Mesendoderm (in vitro differentiated cells): ENCODE results near the gene FXR1.

ENCODE experiments used
- DNase-seq: peaks from one replicate; pipeline ENCODE4 v3.0.0; 2013
- H2AK5ac ChIP-seq: 2 replicates; pipeline ENCODE4 v1.6.1; 2013; ENCODE audit warnings: low read length, inconsistent platforms
- H2BK120ac ChIP-seq: 2 replicates; pipeline ENCODE4 v1.6.1; 2013; ENCODE audit warnings: low read depth, mild to moderate bottlenecking, low read length, moderate library complexity, mixed read lengths
- H2BK15ac ChIP-seq: replicated peaks from 2 replicates; pipeline ENCODE4 v1.6.1; 2013; ENCODE audit warnings: low read depth, mild to moderate bottlenecking, moderate library complexity
- H2BK5ac ChIP-seq: 2 replicates; pipeline ENCODE4 v1.6.1; 2013; ENCODE audit warnings: low read length, inconsistent platforms
- H3K18ac ChIP-seq: 2 replicates; pipeline ENCODE4 v1.6.1; 2013; ENCODE audit warnings: mild to moderate bottlenecking, low read length, mixed read lengths
- H3K23ac ChIP-seq: one replicate; pipeline ENCODE4 v1.6.1; 2013; ENCODE audit warnings: low read length
- H3K27ac ChIP-seq: 2 replicates; pipeline ENCODE4 v1.5.1; 2013; ENCODE audit warnings: low read depth, mild to moderate bottlenecking, inconsistent platforms, low read length, moderate library complexity
- H3K27me3 ChIP-seq: 2 replicates; pipeline ENCODE4 v1.6.1; 2013; ENCODE audit warnings: low read length, control low read depth, mild to moderate bottlenecking, inconsistent platforms; ENCODE audit not compliant: insufficient read depth, poor library complexity
- H3K36me3 ChIP-seq: 2 replicates; pipeline ENCODE4 v1.6.1; 2013; ENCODE audit warnings: low read length, inconsistent platforms; ENCODE audit not compliant: control insufficient read depth, insufficient read depth
- H3K4ac ChIP-seq: one replicate; pipeline ENCODE4 v1.6.1; 2013; ENCODE audit warnings: low read depth, mild to moderate bottlenecking, low read length, moderate library complexity
- H3K4me1 ChIP-seq: 2 replicates; pipeline ENCODE4 v1.6.1; 2013; ENCODE audit warnings: low read depth, low read length, inconsistent platforms; ENCODE audit not compliant: control insufficient read depth
- H3K4me2 ChIP-seq: 2 replicates; pipeline ENCODE4 v1.6.1; 2013; ENCODE audit warnings: low read length
- H3K4me3 ChIP-seq: 2 replicates; pipeline ENCODE4 v1.5.1; 2013; ENCODE audit warnings: mild to moderate bottlenecking, low read length
- H3K56ac ChIP-seq: one replicate; pipeline ENCODE4 v1.6.1; 2013; ENCODE audit warnings: low read length
- H3K79me1 ChIP-seq: 2 replicates; pipeline ENCODE4 v1.6.1; 2013; ENCODE audit warnings: low read length, inconsistent platforms
- H3K79me2 ChIP-seq: 2 replicates; pipeline ENCODE4 v1.6.1; 2013; ENCODE audit warnings: mild to moderate bottlenecking, low read length; ENCODE audit not compliant: control insufficient read depth, insufficient read depth
- H3K9ac ChIP-seq: 2 replicates; pipeline ENCODE4 v1.6.1; 2013; ENCODE audit warnings: low read length, inconsistent platforms
- H4K5ac ChIP-seq: one replicate; pipeline ENCODE4 v1.6.1; 2013; ENCODE audit warnings: low read length
- H4K8ac ChIP-seq: one replicate; pipeline ENCODE4 v1.6.1; 2013; ENCODE audit warnings: low read depth, mild to moderate bottlenecking, control low read depth, low read length, moderate library complexity
- WGBS: extraction: QIAGEN DNeasy Blood & Tissue Kit; methylation state at CpG from one replicate; pipeline ENCODE4 v1.1.7; 2013; ENCODE audit warnings: low lambda C conversion rate, missing lambda C conversion rate; ENCODE audit not compliant: insufficient coverage; ENCODE audit errors: extremely low coverage; 5-methylcytosine and 5-hydroxymethylcytosine counted together

Gene FXR1

DNA sequence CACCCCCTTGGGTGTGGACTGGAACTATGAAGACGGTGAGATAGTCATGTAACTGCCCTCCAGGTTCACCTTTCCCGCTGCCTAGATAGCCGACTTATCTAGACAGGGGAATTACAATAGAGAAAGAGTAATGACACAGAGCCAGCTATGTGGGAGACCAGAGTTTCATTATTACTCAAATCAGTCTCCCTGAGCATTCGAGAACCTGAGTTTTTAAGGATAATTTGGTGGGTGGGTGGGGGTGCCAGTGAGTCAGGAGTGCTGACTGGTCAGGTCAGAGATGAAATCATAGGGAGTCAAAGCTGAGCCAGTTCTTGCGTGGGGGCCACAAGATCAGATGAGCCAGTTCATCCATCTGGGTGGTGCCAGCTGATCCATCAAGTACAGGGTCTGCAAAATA is 96.8 kb downstream of the FXR1 start:
- H4K8ac ChIP-seq: no peak overlapping the region
- H2BK5ac ChIP-seq: no peak overlapping the region
- no peaks in the 10 kb centered on the region for H3K27me3 ChIP-seq
- H3K27ac ChIP-seq: no peak overlapping the region
- DNase-seq: no peak
- H3K56ac ChIP-seq: no peak overlapping the region
- H3K36me3 ChIP-seq: no peaks in the 10 kb centered on the region
- no peak overlapping the region for H4K5ac ChIP-seq
- H3K4me1 ChIP-seq: no peaks in the 10 kb centered on the region
- no peak overlapping the region for H2BK120ac ChIP-seq
- H3K4ac ChIP-seq: no peak overlapping the region
- no peak overlapping the region for H3K18ac ChIP-seq
- H2BK15ac ChIP-seq: no peak overlapping the region
- H3K4me2 ChIP-seq: no peak overlapping the region
- no peak overlapping the region for H2AK5ac ChIP-seq
- H3K23ac ChIP-seq: no peak overlapping the region
- WGBS: no CpG with 5 or more reads among the region's 5 CpGs
- H3K9ac ChIP-seq: no peak overlapping the region
- no peak overlapping the region for H3K4me3 ChIP-seq
- no peaks in the 10 kb centered on the region for H3K79me2 ChIP-seq
- H3K79me1 ChIP-seq: no peaks in the 10 kb centered on the region

DNA sequence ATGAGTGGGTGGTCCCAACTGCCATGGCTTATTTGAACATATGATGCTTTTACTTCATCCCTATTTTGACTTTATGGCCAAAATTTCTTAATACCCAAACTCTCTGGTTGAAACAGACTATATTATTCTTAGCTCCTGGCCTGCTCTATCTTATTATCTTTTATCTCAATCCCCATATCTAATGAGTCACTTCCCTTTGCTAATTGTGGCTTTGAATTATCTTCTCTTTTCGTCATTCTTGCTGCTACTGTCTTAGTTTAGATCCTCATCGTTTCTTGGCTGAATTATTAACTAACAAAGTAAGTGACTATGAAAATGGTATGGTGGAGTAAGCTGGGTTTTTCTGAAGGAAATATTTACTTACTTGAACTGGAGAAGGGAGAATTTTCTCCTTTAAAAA is 105.2 kb downstream of the FXR1 start:
- no peak overlapping the region for H4K8ac ChIP-seq
- H3K18ac ChIP-seq: no peak overlapping the region
- no peak overlapping the region for H3K27ac ChIP-seq
- no peak overlapping the region for H3K4me3 ChIP-seq
- no peak overlapping the region for H2BK15ac ChIP-seq
- H3K9ac ChIP-seq: no peak overlapping the region
- no peak overlapping the region for H2BK120ac ChIP-seq
- no peak overlapping the region for H3K4ac ChIP-seq
- DNase-seq: peak; percentile 2
- no peaks in the 10 kb centered on the region for H3K79me1 ChIP-seq
- H3K56ac ChIP-seq: no peak overlapping the region
- H3K27me3 ChIP-seq: no peaks in the 10 kb centered on the region
- no peak overlapping the region for H3K23ac ChIP-seq
- H3K4me2 ChIP-seq: no peak overlapping the region
- H2BK5ac ChIP-seq: no peak overlapping the region
- H3K79me2 ChIP-seq: no peaks in the 10 kb centered on the region
- H3K4me1 ChIP-seq: no peaks in the 10 kb centered on the region
- no peaks in the 10 kb centered on the region for H3K36me3 ChIP-seq
- no peak overlapping the region for H2AK5ac ChIP-seq
- no peak overlapping the region for H4K5ac ChIP-seq
- WGBS: no CpG with 5 or more reads among the region's 2 CpGs

DNA sequence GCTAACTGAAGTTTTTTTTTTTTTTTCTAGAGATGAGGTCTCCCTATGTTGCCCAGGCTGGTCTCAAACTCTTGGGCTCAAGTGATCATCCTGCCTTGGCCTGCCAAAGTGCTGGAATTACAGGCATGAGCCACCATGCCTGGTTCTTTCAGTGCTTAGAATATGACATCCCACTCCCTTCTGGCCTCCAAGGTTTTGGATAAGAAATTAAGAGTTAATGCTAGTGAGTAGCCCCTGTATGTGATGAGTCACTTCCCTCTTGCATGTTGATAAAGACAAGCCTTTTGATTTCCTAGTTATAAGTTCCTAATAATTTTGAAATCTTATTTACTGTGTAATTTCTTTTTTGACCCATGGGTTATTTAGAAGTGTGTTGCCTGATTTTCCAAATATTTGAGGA is 112.7 kb downstream of the FXR1 start:
- H3K56ac ChIP-seq: no peak overlapping the region
- no peaks in the 10 kb centered on the region for H3K4me1 ChIP-seq
- no peak for DNase-seq
- no peak overlapping the region for H3K9ac ChIP-seq
- no peak overlapping the region for H3K4me3 ChIP-seq
- H3K4me2 ChIP-seq: no peak overlapping the region
- H2AK5ac ChIP-seq: no peak overlapping the region
- H3K27ac ChIP-seq: no peak overlapping the region
- no peak overlapping the region for H2BK5ac ChIP-seq
- no peak overlapping the region for H2BK120ac ChIP-seq
- H4K5ac ChIP-seq: no peak overlapping the region
- H3K79me2 ChIP-seq: no peaks in the 10 kb centered on the region
- no peak overlapping the region for H4K8ac ChIP-seq
- H3K36me3 ChIP-seq: no peaks in the 10 kb centered on the region
- H3K23ac ChIP-seq: no peak overlapping the region
- H3K27me3 ChIP-seq: no peaks in the 10 kb centered on the region
- no peak overlapping the region for H2BK15ac ChIP-seq
- no peak overlapping the region for H3K18ac ChIP-seq
- no peak overlapping the region for H3K4ac ChIP-seq
- H3K79me1 ChIP-seq: no peaks in the 10 kb centered on the region

DNA sequence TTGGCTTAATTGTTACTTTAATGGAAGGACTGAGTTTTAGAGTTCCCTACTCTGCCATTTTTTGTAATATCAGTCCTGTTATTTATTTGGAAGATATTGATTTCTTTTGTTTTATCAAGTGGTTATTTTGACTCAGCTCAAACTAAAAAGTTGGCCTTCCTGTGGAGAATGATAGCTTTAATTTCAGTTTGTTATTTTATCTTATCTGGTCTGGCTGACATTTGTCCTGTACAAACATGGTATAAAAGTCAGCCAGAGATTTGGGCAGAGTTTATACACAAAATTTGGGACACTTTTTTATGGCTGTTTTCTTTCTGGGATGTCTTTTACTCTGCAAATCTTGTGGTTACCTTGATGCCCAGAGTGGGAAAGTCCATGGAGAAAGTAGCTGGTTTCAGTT is 118.5 kb downstream of the FXR1 start:
- Histone ChIP-seq H3K4me2 (no peak overlapping the region), H4K5ac (no peak overlapping the region), H3K36me3 (no peaks in the 10 kb centered on the region), H2BK120ac (no peak overlapping the region), H4K8ac (no peak overlapping the region), H3K23ac (no peak overlapping the region), H3K27ac (no peak overlapping the region), H3K4me1 (no peaks in the 10 kb centered on the region), H3K56ac (no peak overlapping the region), H3K18ac (no peak overlapping the region), H3K4me3 (no peak overlapping the region), H3K9ac (no peak overlapping the region), H2BK5ac (no peak overlapping the region), H2BK15ac (no peak overlapping the region), H3K79me2 (no peaks in the 10 kb centered on the region), H3K4ac (no peak overlapping the region), H2AK5ac (no peak overlapping the region), H3K79me1 (no peaks in the 10 kb centered on the region), H3K27me3 (no peaks in the 10 kb centered on the region)
- no peak for DNase-seq
